Naive thymus-derived CD4-positive, alpha-beta T cell (primary cell): ENCODE measurements around the gene EPB41. TPM values are rescaled to one million over a fixed set of nuclear protein-coding genes. Genes with fewer than 3 reads are reported as not detected.
A peak's percentile ranks its signal among the peaks of the same experiment; 100 is the strongest.

Source experiments
- ATAC-seq: fragments of 150-1000 bp; cut with Tn5 transposase; 2 replicates; pipeline ENCODE4 v1.10.0; 2021; ENCODE audit warnings: mild to moderate bottlenecking, moderate library complexity
- CTCF ChIA-PET: fragments of 350-600 bp; sonication (Branson Sonifier 250); formaldehyde crosslinking; loops from one replicate; lab custom pipeline; 2021; ENCODE audit warnings: antibody characterized with exemption; lab: Charles Lee
- POLR2A ChIA-PET: fragments of 350-600 bp; sonication (Branson Sonifier 250); formaldehyde crosslinking; loops from one replicate; lab custom pipeline; 2021; ENCODE audit warnings: antibody characterized with exemption, inconsistent platforms; lab: Charles Lee
- DNase-seq, 9 donors: peaks; one replicate each; pipeline versions ENCODE4 v3.0.0 to v3.0.0-alpha.2; 2020 to 2022; ENCODE audit warnings: mixed read lengths in 1 of 9
- H3K27ac ChIP-seq: one replicate; pipeline ENCODE4 v1.7.0; 2013; ENCODE audit warnings: mild to moderate bottlenecking, low read depth, low read length, moderate library complexity
- H3K27me3 ChIP-seq, 2 donors: one replicate each; pipeline ENCODE4 v1.7.0; 2013; ENCODE audit warnings: low read length in 2 of 2, mild to moderate bottlenecking in 2 of 2, moderate library complexity in 2 of 2; ENCODE audit not compliant: control insufficient read depth in 2 of 2, insufficient read depth in 2 of 2
- H3K36me3 ChIP-seq, 3 experiments: 1 replicate in 2 of 3; 2 replicates in 1 of 3; pipeline ENCODE4 v1.7.0; 2013; ENCODE audit warnings: low read length in 3 of 3, mild to moderate bottlenecking in 3 of 3, moderate library complexity in 1 of 3; ENCODE audit not compliant: insufficient read depth in 3 of 3, control insufficient read depth in 2 of 3
- H3K4me1 ChIP-seq, 2 donors: one replicate each; pipeline ENCODE4 v1.7.0; 2013; ENCODE audit warnings: low read length in 2 of 2, mild to moderate bottlenecking in 2 of 2, moderate library complexity in 1 of 2; ENCODE audit not compliant: control insufficient read depth in 2 of 2, insufficient read depth in 2 of 2
- H3K4me3 ChIP-seq: 2 replicates; pipeline ENCODE4 v1.7.0; 2013; ENCODE audit warnings: mild to moderate bottlenecking, low read length
- H3K9me3 ChIP-seq, 3 experiments: 1 replicate in 2 of 3; 2 replicates in 1 of 3; pipeline ENCODE4 v1.7.0; 2013; ENCODE audit warnings: low read length in 3 of 3; ENCODE audit not compliant: control insufficient read depth in 2 of 3
- H3K27ac Mint-ChIP-seq, 9 donors: one replicate each; pipeline ENCODE4 v1.8.0; 2020 to 2022; ENCODE audit warnings: mixed read lengths in 9 of 9, mild to moderate bottlenecking in 8 of 9, moderate library complexity in 5 of 9, inconsistent platforms in 2 of 9
- H3K27me3 Mint-ChIP-seq, 5 donors: one replicate each; pipeline ENCODE4 v1.8.0; 2021 to 2022; ENCODE audit warnings: mixed read lengths in 5 of 5, mild to moderate bottlenecking in 1 of 5
- H3K36me3 Mint-ChIP-seq, 5 donors: one replicate each; pipeline ENCODE4 v1.8.0; 2020 to 2022; ENCODE audit warnings: mixed read lengths in 5 of 5, mild to moderate bottlenecking in 3 of 5, inconsistent platforms in 1 of 5
- H3K4me1 Mint-ChIP-seq, 7 donors: one replicate each; pipeline ENCODE4 v1.8.0; 2020 to 2022; ENCODE audit warnings: mixed read lengths in 7 of 7, mild to moderate bottlenecking in 3 of 7, inconsistent platforms in 1 of 7
- H3K4me3 Mint-ChIP-seq, 10 donors: one replicate each; pipeline ENCODE4 v1.8.0; 2020 to 2022; ENCODE audit warnings: mild to moderate bottlenecking in 10 of 10, mixed read lengths in 10 of 10, moderate library complexity in 6 of 10, inconsistent platforms in 2 of 10
- H3K9me3 Mint-ChIP-seq, 11 donors: one replicate each; pipeline ENCODE4 v1.8.0; 2020 to 2022; ENCODE audit warnings: mixed read lengths in 11 of 11, mild to moderate bottlenecking in 4 of 11, inconsistent platforms in 1 of 11, moderate library complexity in 1 of 11
- intact Hi-C, 2 donors: fragments of 100-400 bp; cut with micrococcal nuclease; formaldehyde crosslinking; loops; one replicate each; pipeline ENCODE4 v1.15.1; 2023
- polyA plus RNA-seq, 2 donors: library from polyadenylated mRNA; unstranded; fragments of 300-500 nt; fragmentation: Illumina TruSeq; gene quantifications; one replicate each; pipeline ENCODE4 v1.2.3, GENCODE V29; 2021
- total RNA-seq, 6 experiments: library from RNA in 5 of 6; stranded (reverse) in 5 of 6; gene quantifications; 1 replicate in 5 of 6; 2 replicates in 1 of 6; pipeline ENCODE4 v1.2.3 and lab custom pipeline; 2021 to 2026

EPB41 gene
- total and polyA plus RNA-seq, 7 experiments from 2014 or later: 115 to 325 (median 162) TPM

DNA sequence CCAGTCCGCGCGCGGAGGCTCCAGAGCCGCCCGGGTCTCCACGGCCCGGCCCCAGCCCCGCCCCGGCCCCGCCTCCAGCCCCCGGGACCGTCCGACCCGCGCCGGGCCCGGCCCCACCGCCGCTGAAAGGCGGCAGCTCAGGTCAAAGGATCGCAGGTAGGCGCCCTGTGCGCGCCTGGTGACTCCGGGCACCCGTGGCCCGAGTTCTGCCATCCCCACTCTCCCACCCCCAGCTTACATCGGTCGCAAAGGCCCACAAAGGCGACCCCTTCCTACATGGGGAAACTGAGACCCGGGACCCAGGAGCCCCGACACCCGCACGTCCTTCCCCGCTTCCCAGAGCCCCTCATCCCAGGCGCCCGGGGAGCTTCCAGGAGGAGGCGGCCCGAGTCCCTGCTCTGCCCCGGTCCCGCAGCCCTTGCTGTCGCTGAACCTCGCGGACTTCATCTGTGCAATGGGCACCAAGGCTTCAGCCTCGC lies 209.6 kb downstream of the EPB41 start, which contains the start of gene TMEM200B:
Gene TMEM200B, minus strand, starts transcription at position 17 of the 479 bp plus-strand sequence. CDS start 2,075 bp downstream, outside the sequence.
- H3K4me3 ChIP-seq: peak within 1 kb of the TSS; percentile 48
- peaks cover 3 to 14% (median 9%) of the 10 kb centered on the region in 7 donors for H3K4me1 Mint-ChIP-seq
- DNase-seq (peak in 3 of 9 donors; percentile 12 to 29 (median 17)), ATAC-seq (no peak)
- H3K27ac ChIP-seq: no peak within 1 kb of the TSS
- ChIA-PET CTCF (interaction anchor here (0.5 to 0.7 kb wide), 3 partner anchors 23 to 92 kb away, joined by 3 read pairs; no protein-coding TSS in a partner anchor), POLR2A (interaction anchor here (0.7 to 1.1 kb wide), 2 partner anchors 56 to 58 kb away, joined by 3 to 4 read pairs; no protein-coding TSS in a partner anchor)
- peaks cover 0 to 2% (median 0%) of the 10 kb centered on the region in 3 experiments for H3K36me3 ChIP-seq
- peaks cover 0 to 12% of the 10 kb centered on the region in 2 donors for H3K27me3 ChIP-seq
- H3K9me3 Mint-ChIP-seq: peaks cover 0 to 4% (median 0%) of the 10 kb centered on the region in 11 donors
- intact Hi-C loops: loop anchor here in 1 of 2 donors (5.0 kb wide), 1 partner anchor 58 kb away; the partner anchor contains the start of gene SRSF4
- peak within 1 kb of the TSS; percentile 71 to 84 (median 76) for H3K4me3 Mint-ChIP-seq
- peaks cover 0 to 3% (median 0%) of the 10 kb centered on the region in 5 donors for H3K36me3 Mint-ChIP-seq
- H3K27ac Mint-ChIP-seq: peak within 1 kb of the TSS in 1 of 9 donors; percentile 25
- H3K27me3 Mint-ChIP-seq: peaks cover 9 to 41% (median 13%) of the 10 kb centered on the region in 5 donors
- peaks cover 6 to 11% of the 10 kb centered on the region in 2 donors for H3K4me1 ChIP-seq
- no peaks in the 10 kb centered on the region for H3K9me3 ChIP-seq

DNA sequence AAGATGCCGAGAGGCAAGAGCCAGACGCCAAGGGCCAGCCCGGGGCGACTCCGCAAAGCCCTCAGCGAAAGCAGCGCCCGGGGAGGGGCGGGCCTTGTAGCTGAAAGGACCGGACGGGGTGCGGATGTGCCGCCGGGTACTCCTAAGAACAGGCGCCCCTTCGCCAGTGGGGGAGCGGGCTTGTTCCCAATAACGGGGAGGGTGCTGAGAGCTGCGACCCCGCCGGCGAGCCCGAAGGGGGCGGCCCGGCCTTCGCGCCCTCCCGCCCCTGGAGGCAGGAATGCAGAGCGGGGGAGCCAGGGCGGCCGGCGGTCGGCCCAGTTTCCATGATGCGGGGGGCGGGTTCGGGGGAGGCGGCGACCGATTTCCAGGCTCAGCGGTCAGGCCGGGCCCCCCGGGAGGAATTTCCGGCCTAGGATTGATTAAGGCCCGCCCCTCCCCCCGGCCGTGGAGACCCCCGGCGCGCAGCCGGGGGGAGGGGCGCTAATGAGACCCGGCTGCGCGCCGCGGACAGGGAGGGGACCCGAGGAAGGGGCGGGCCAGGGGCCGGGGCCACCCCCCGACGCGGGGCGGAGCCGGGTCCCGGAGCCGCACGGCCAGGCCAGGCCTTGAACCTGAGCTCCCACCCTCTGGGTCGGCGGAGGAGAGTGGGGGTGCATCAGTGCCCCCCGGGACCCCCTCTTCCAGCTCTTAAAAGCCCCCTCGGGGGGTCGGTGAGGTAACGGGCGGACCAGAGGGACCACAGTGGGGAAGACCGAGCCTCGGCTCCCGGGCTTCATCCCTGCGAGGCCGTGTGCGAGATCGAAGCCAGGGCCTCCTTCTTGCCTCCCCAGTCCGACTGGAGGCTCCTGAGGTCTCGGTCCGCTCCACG lies 210.2 kb downstream of the EPB41 start:
- Histone ChIP-seq H3K4me3 (peak overlapping the region; percentile 48), H3K27ac (no peak overlapping the region), H3K4me1 (peaks cover 6 to 11% of the 10 kb centered on the region in 2 donors), H3K36me3 (no peaks in the 10 kb centered on the region), H3K9me3 (no peaks in the 10 kb centered on the region), H3K27me3 (peaks cover 0 to 12% of the 10 kb centered on the region in 2 donors)
- peaks cover 0 to 2% (median 0%) of the 10 kb centered on the region in 11 donors for H3K9me3 Mint-ChIP-seq
- H3K4me1 Mint-ChIP-seq: peaks cover 3 to 14% (median 9%) of the 10 kb centered on the region in 7 donors
- H3K4me3 Mint-ChIP-seq: peak overlapping the region; percentile 27 to 94 (median 74)
- peak; percentile 27 to 71 (median 46) for DNase-seq
- ChIA-PET POLR2A (interaction anchor here (0.7 to 1.1 kb wide), 2 partner anchors 56 to 58 kb away, joined by 3 to 4 read pairs; no protein-coding TSS in a partner anchor), CTCF (interaction anchor here (0.5 to 0.7 kb wide), 2 partner anchors 23 to 92 kb away, joined by 3 read pairs; no protein-coding TSS in a partner anchor)
- H3K36me3 Mint-ChIP-seq: no peaks in the 10 kb centered on the region
- no peak overlapping the region for H3K27ac Mint-ChIP-seq
- peak; percentile 46 for ATAC-seq
- intact Hi-C loops: loop anchor here in 1 of 2 donors (5.0 kb wide), 1 partner anchor 58 kb away; the partner anchor contains the start of gene SRSF4
- H3K27me3 Mint-ChIP-seq: peaks cover 9 to 41% (median 13%) of the 10 kb centered on the region in 5 donors

GRCh38 chr1:29125237-29125641 lies 210.9 kb downstream of the EPB41 start:
- Histone ChIP-seq H3K27me3 (peaks cover 0 to 12% of the 10 kb centered on the region in 2 donors), H3K9me3 (no peaks in the 10 kb centered on the region), H3K4me3 (no peak overlapping the region), H3K27ac (no peak overlapping the region), H3K36me3 (no peaks in the 10 kb centered on the region), H3K4me1 (peaks cover 6 to 11% of the 10 kb centered on the region in 2 donors)
- Mint-ChIP-seq H3K36me3 (no peaks in the 10 kb centered on the region), H3K4me1 (peaks cover 3 to 14% (median 9%) of the 10 kb centered on the region in 7 donors), H3K27me3 (peaks cover 9 to 39% (median 12%) of the 10 kb centered on the region in 5 donors), H3K4me3 (peak overlapping the region; percentile 68 to 94 (median 76)), H3K27ac (peak overlapping the region in 2 of 9 donors; percentile 7 to 69), H3K9me3 (peaks cover 0 to 2% (median 0%) of the 10 kb centered on the region in 11 donors)
- ATAC-seq (no peak), DNase-seq (no peak)
- POLR2A ChIA-PET: no interaction called here
- CTCF ChIA-PET: no interaction called here
- intact Hi-C loops: no loop called here

DNA sequence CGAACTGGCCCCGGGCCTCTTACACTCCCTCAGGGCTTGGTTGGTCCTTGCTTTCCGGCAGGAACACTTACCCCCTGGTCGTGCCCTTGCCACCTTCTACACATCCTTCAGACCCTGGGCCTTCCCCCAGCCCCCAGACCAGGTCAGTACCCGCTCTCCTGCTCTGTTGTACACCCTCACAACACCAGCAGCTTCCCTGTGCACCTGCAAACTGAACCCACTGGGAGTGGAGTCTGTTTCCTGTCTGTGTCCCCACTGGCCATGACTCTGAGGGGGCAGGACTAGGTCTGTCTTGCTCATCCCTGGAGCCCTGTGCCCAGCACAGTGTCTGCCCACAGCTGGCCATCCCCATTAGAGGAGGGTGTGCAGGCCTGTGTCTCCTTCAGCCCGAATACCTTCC lies 211.4 kb downstream of the EPB41 start:
- DNase-seq (no peak), ATAC-seq (no peak)
- Histone ChIP-seq H3K4me1 (peaks cover 6 to 11% of the 10 kb centered on the region in 2 donors), H3K27ac (no peak overlapping the region), H3K27me3 (peaks cover 0 to 12% of the 10 kb centered on the region in 2 donors), H3K9me3 (no peaks in the 10 kb centered on the region), H3K36me3 (no peaks in the 10 kb centered on the region), H3K4me3 (no peak overlapping the region)
- Mint-ChIP-seq H3K4me3 (peak overlapping the region; percentile 28 to 94 (median 76)), H3K27ac (peak overlapping the region in 4 of 9 donors; percentile 7 to 69 (median 50)), H3K36me3 (no peaks in the 10 kb centered on the region), H3K27me3 (peaks cover 9 to 37% (median 12%) of the 10 kb centered on the region in 5 donors), H3K4me1 (peaks cover 3 to 14% (median 8%) of the 10 kb centered on the region in 7 donors), H3K9me3 (peaks cover 0 to 2% (median 0%) of the 10 kb centered on the region in 11 donors)
- intact Hi-C loops: no loop called here
- ChIA-PET POLR2A (no interaction called here), CTCF (no interaction called here)

GRCh38 chr1:29126198-29126597 lies 211.8 kb downstream of the EPB41 start:
- peaks cover 0 to 12% of the 10 kb centered on the region in 2 donors for H3K27me3 ChIP-seq
- POLR2A ChIA-PET: no interaction called here
- ATAC-seq (no peak), DNase-seq (no peak)
- Mint-ChIP-seq H3K27ac (peak overlapping the region in 2 of 9 donors; percentile 7 to 37), H3K9me3 (peaks cover 0 to 2% (median 0%) of the 10 kb centered on the region in 11 donors), H3K4me3 (peak overlapping the region; percentile 28 to 94 (median 74)), H3K4me1 (peaks cover 3 to 14% (median 8%) of the 10 kb centered on the region in 7 donors), H3K27me3 (peaks cover 9 to 35% (median 12%) of the 10 kb centered on the region in 5 donors), H3K36me3 (no peaks in the 10 kb centered on the region)
- no peaks in the 10 kb centered on the region for H3K9me3 ChIP-seq
- no peak overlapping the region for H3K4me3 ChIP-seq
- no peaks in the 10 kb centered on the region for H3K36me3 ChIP-seq
- peaks cover 6 to 11% of the 10 kb centered on the region in 2 donors for H3K4me1 ChIP-seq
- intact Hi-C loops: no loop called here
- H3K27ac ChIP-seq: no peak overlapping the region
- CTCF ChIA-PET: no interaction called here

GRCh38 chr1:29128739-29129138 lies 214.4 kb downstream of the EPB41 start:
- Histone ChIP-seq H3K4me3 (no peak overlapping the region), H3K27me3 (no peaks in the 10 kb centered on the region), H3K9me3 (no peaks in the 10 kb centered on the region), H3K4me1 (no peaks in the 10 kb centered on the region), H3K36me3 (no peaks in the 10 kb centered on the region), H3K27ac (no peak overlapping the region)
- Mint-ChIP-seq H3K4me3 (no peak overlapping the region), H3K36me3 (no peaks in the 10 kb centered on the region), H3K9me3 (peaks cover 0 to 2% (median 0%) of the 10 kb centered on the region in 11 donors), H3K27ac (no peak overlapping the region), H3K27me3 (peaks cover 9 to 29% (median 17%) of the 10 kb centered on the region in 5 donors), H3K4me1 (peaks cover 3 to 9% (median 7%) of the 10 kb centered on the region in 7 donors)
- ATAC-seq: no peak
- intact Hi-C loops: no loop called here
- ChIA-PET CTCF (interaction anchor here (1.1 kb wide), 1 partner anchor 393 kb away, joined by 4 read pairs; no protein-coding TSS in a partner anchor), POLR2A (no interaction called here)
- no peak for DNase-seq
